Esophagus muscularis mucosa (tissue), 3 donors: ENCODE data around the gene GTF3C1.

Experiments
- CTCF ChIP-seq, 3 experiments: fragments of 200-600 bp in 2 of 3; fragments of 450-650 bp in 1 of 3; sonication (generic) in 2 of 3; IDR thresholded peaks; one replicate each; pipeline ENCODE4 v1.5.1; 2017 to 2019; ENCODE audit warnings: antibody characterized with exemption in 3 of 3, mild to moderate bottlenecking in 2 of 3, moderate library complexity in 1 of 3
- POLR2A ChIP-seq: fragments of 450-650 bp; IDR thresholded peaks from one replicate; pipeline ENCODE4 v1.6.1; 2017; ENCODE audit warnings: antibody characterized with exemption, moderate library complexity, mild to moderate bottlenecking, low read depth
- POLR2AphosphoS5 ChIP-seq, 2 donors: sonication (generic); formaldehyde crosslinking; IDR thresholded peaks; one replicate each; pipeline ENCODE4 v1.6.1; 2017; ENCODE audit warnings: antibody characterized with exemption in 2 of 2

DNA sequence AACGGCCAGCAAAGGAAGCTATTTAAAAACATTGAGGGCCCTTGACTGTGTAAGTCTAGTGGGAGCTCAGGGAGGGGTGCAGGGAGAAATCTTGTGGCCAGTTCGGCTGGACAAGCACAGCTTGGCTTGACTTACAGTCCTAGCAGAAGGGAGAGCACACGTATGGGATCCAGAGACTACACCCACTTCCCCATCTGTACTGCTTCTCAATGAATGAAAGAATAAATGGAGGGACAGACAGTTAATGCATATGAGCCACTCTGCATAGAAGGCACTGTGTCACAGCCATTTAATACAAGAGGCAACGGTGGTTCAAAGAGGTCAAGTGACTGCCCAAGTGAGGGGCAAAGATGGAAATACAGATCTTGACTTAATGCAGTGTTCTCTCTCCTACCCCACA lies 15.5 kb downstream of the GTF3C1 start:
- TF ChIP-seq POLR2A (no peak), CTCF (IDR thresholded peaks at IDR 0.05) (no peak), POLR2AphosphoS5 (IDR thresholded peaks at IDR 0.05) (no peak)
